HUES48 (cell line): ENCODE data around the gene ZCCHC17.
"Not testable (repeated sequence)": the region's sequence is repeated elsewhere in the genome, so short reads cannot be mapped to it uniquely, and the experiment has no call there.

Experiments
- H3K27ac ChIP-seq: one replicate; pipeline ENCODE4 v1.7.0; 2013; ENCODE audit warnings: low read depth, low read length, inconsistent platforms
- H3K27me3 ChIP-seq: 2 replicates; pipeline ENCODE4 v1.6.1; 2013; ENCODE audit warnings: mild to moderate bottlenecking, low read length; ENCODE audit not compliant: control insufficient read depth, insufficient read depth
- H3K36me3 ChIP-seq: 2 replicates; pipeline ENCODE4 v1.6.1; 2013; ENCODE audit warnings: low read length; ENCODE audit not compliant: control insufficient read depth, insufficient read depth
- H3K4me1 ChIP-seq: 2 replicates; pipeline ENCODE4 v1.6.1; 2013; ENCODE audit warnings: mild to moderate bottlenecking, low read length; ENCODE audit not compliant: control insufficient read depth, insufficient read depth
- H3K4me3 ChIP-seq: 2 replicates; pipeline ENCODE4 v1.5.1; 2013; ENCODE audit warnings: mild to moderate bottlenecking, low read depth, low read length
- H3K9ac ChIP-seq: 2 replicates; pipeline ENCODE4 v1.6.1; 2013; ENCODE audit warnings: mild to moderate bottlenecking, low read depth, low read length, moderate library complexity
- H3K9me3 ChIP-seq: 2 replicates; pipeline ENCODE4 v1.6.1; 2013; ENCODE audit warnings: low read length; ENCODE audit not compliant: control insufficient read depth, insufficient read depth

The ZCCHC17 gene

DNA sequence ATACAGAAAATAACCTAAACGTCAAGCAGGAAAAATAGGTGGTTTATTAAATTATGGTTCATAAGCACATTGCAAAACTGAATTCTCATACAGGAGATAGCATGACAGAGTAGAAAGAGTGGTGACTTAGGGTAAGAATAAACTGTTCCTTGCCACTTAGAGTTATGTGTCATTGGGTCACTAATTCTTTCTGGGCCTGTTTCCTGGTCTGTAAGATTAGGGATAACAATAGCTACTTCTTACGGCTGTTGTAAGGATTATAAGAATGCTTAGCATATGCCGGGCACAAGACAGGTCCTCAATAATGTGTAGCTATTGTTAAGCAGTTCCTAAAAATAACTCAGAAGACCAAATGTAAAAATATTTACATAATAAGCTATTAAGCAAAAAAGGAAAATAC, 24.5 kb upstream of the ZCCHC17 start:
- Histone ChIP-seq H3K9ac (no peak overlapping the region), H3K9me3 (no peaks in the 10 kb centered on the region), H3K36me3 (peaks cover 90% of the 10 kb centered on the region), H3K27me3 (no peaks in the 10 kb centered on the region), H3K4me1 (no peaks in the 10 kb centered on the region), H3K4me3 (no peak overlapping the region), H3K27ac (no peak overlapping the region)

DNA sequence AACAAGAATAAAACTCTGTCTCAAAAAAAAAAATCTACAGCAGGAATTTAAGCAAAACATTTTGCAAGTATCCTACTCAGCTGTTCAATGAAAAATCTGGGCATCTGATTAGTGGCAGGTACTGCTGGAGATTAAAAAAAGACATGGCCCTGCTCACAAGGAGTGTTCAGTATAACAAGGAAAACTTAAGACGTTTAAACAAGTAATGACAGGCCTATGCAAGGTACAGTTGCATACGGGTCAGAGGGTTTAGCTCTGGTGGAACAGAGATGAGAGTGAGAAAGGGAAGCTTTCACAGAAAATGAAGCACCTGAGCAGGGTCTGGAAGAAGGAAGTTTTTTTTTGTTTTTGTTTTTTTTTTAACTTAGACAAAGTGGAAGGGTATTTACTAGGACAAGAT, 23.2 kb upstream of the ZCCHC17 start:
- H3K36me3 ChIP-seq: peaks cover 90% of the 10 kb centered on the region
- no peaks in the 10 kb centered on the region for H3K9me3 ChIP-seq

DNA sequence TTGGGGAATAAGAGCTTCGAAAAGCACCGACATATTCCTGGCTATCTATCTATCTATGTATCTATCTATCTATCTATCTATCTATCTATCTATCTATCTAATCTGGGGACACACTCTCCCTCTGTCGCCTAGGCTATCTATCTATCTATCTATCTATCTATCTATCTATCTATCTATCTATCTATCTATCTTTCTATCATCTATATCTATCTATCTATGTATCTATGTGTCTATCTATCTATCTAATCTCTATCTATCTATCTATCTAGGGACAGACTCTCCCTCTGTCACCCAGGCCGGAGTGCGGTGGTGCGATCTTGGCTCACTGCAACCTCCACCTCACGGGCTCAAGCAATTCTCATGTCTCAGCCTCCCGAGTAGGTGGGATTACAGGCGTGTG, 14.4 kb upstream of the ZCCHC17 start:
- peaks cover 98% of the 10 kb centered on the region for H3K36me3 ChIP-seq
- H3K9ac ChIP-seq, H3K27ac ChIP-seq, H3K9me3 ChIP-seq, H3K4me3 ChIP-seq, H3K27me3 ChIP-seq, H3K4me1 ChIP-seq: not testable (repeated sequence)

More for the DNA sequence above, 23.2 kb upstream of the ZCCHC17 start:
- no peaks in the 10 kb centered on the region for H3K27me3 ChIP-seq
- no peak overlapping the region for H3K27ac ChIP-seq
- no peak overlapping the region for H3K4me3 ChIP-seq
- H3K4me1 ChIP-seq: no peaks in the 10 kb centered on the region
- H3K9ac ChIP-seq: no peak overlapping the region

DNA sequence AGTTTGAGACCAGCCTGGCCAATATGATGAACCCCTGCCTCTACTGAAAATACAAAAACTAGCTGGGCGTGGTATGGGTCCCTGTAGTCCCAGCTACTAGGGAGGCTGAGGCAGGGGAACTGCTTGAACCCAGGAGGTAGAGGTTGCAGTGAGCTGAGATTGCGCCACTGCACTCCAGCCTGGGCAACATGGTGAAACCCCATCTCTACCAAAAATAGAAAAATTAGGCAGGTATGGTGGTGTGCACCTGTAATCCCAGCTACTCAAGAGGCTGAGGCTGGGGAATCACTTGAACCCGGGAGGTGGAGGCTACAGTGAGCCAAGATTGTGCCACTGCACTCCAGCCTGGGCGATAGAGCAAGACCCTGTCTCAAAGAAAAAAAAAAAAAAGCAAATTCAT, 9.0 kb upstream of the ZCCHC17 start:
- H3K4me3 ChIP-seq, H3K4me1 ChIP-seq, H3K9ac ChIP-seq, H3K27me3 ChIP-seq, H3K9me3 ChIP-seq, H3K27ac ChIP-seq: not testable (repeated sequence)
- peaks cover 97% of the 10 kb centered on the region for H3K36me3 ChIP-seq

DNA sequence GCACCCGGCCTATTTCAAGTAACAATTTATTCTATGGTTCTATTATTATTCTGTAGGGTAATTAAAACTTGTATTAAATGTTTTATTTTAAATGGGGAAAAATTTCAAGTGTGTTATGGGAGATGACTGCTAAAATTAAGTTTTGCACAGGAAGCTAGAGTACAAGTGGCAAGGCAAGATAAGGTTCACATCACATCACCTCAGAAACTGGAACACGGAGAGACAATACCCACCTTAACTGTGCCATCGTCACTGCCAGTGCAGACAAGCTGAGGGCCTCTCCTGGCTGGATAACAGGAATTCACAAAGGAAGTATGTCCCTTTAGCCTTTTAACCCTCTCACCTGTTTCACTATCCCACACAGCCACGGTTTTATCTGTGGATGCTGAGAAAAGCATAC, 7.8 kb upstream of the ZCCHC17 start:
- Histone ChIP-seq H3K36me3 (peaks cover 96% of the 10 kb centered on the region), H3K27ac (no peak overlapping the region), H3K27me3 (no peaks in the 10 kb centered on the region), H3K9ac (no peak overlapping the region), H3K9me3 (no peaks in the 10 kb centered on the region), H3K4me3 (no peak overlapping the region), H3K4me1 (no peaks in the 10 kb centered on the region)

DNA sequence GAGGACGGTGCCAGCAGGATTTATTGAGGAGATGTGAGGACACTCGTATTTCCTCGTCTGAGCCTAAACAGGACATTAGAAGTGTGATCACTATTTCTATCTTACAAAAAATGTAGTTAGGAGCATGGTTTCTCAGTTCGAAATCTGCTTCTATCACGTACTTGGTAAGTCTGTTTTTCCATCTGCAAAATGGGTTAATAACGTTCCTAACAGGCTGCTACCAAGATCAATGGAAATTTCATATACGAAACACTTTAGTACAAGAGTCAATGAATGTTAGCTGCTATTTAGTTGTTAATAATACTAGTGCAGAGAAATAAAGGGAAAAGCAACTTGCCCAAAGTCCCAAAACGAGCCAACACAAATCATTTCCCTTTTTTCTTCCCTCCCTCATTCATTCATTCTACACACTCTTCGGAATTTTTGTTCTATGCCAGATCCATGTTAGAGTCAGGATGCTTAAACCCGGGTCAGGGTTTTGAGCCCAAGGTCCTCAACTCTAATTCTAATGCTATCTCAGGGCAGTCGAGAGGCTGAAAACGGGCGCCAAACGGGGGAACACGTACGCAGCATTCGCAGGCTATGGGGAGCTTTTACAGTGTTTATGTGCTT, 852 bp upstream of the ZCCHC17 start:
- Histone ChIP-seq H3K27ac (peak overlapping the region; percentile 92), H3K4me1 (peaks cover 4% of the 10 kb centered on the region; the same call in 1 of the 2 replicates), H3K4me3 (peak overlapping the region; percentile 97), H3K27me3 (no peaks in the 10 kb centered on the region), H3K36me3 (peaks cover 41% of the 10 kb centered on the region), H3K9ac (peak overlapping the region; percentile 97), H3K9me3 (no peaks in the 10 kb centered on the region)

DNA sequence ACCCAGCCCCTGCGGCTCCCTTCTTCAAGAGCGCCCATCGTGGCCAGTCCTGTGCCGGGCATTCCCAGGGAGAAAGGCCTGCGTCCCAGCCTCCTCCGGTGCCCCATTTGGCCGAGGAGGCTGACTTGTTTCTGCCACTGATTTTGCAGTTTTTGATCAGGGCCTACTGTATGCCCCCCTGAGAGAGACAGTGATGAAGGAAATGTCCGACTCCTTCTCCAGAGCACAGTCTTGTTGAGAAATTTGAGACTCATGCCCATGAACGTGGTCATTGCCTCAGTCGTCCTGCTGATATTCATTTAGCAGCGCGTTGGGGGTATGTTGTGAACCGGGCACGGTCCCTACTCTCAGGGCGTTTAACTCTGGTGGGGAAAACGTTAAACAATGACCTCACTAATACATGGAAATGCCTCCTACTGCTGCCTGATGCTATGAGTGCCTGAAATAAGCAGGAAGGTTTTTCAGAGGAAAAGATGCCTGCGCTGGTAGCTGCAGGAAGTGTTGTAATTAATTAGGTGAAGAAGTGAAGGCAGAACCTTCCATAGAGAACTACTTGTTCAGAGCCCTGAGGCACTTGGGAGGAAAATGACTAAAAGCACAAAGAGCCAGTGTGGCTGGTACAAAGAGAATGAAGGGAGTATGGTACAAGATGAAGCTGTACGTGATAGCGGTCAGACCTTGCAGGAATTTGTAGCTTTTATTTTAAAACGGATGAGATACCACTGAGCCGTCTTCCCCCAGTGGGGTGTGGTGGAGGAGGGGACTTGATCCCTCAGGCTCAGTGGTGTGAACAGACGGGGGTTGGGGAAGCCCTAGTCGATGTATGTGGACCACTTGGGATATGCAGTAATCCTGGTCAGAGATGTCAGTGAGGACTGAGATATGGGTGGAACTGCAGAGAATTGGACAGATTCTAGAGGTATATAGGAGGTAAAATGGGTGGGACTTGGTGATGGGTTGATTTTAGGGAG, 730 bp downstream of the ZCCHC17 start:
- peaks cover 28% of the 10 kb centered on the region for H3K36me3 ChIP-seq
- H3K27me3 ChIP-seq: no peaks in the 10 kb centered on the region

DNA sequence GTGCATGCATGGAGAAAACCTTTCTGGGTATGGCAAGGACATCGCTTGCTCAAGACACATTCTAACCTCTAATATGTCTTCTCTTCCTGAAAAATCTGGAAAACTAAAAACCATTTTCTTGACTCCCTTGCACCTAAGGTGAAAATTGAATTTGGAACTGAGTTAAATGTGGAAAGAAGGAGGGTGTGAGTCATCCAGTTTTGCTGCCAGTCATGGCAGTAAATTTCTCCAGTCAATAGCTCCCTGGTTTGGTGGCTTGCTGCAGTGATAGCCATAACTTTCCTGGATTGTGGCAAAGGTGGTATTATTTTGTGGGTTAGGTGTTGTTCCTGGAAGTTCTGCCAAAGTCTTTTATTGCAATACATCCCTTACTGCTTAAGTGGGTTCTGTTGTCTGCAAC, 2.5 kb downstream of the ZCCHC17 start:
- peaks cover 4% of the 10 kb centered on the region; the same call in 1 of the 2 replicates for H3K4me1 ChIP-seq
- no peak overlapping the region for H3K9ac ChIP-seq
- no peaks in the 10 kb centered on the region for H3K9me3 ChIP-seq
- H3K4me3 ChIP-seq: no peak overlapping the region
- H3K36me3 ChIP-seq: peaks cover 11% of the 10 kb centered on the region
- no peaks in the 10 kb centered on the region for H3K27me3 ChIP-seq
- no peak overlapping the region for H3K27ac ChIP-seq

More for the DNA sequence above, 730 bp downstream of the ZCCHC17 start:
- H3K4me1 ChIP-seq: peaks cover 4% of the 10 kb centered on the region; the same call in 1 of the 2 replicates
- peak overlapping the region; percentile 93 for H3K27ac ChIP-seq
- no peaks in the 10 kb centered on the region for H3K9me3 ChIP-seq
- H3K4me3 ChIP-seq: peak overlapping the region; percentile 97
- H3K9ac ChIP-seq: peak overlapping the region; percentile 88

DNA sequence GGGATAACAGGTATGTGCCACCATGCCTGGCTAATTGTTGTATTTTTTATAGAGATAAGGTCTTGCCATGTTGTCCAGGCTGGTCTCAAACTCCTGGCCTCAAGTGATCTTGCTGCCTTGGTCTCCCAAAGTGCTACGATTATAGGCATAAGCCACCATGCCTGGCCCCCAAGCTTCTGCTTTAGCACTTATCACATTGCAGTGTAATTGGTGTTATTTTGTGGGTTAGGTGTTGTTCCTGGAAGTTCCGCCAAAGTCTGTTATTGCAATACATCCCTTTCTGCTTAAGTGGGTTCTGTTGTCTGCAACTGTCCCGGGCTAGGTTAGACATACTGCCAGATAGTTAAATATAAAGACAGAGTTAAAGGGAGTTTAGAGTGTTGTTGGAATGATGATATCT, 3.4 kb downstream of the ZCCHC17 start:
- H3K9ac ChIP-seq: no peak overlapping the region
- H3K9me3 ChIP-seq: no peaks in the 10 kb centered on the region
- peaks cover 5% of the 10 kb centered on the region; the same call in 1 of the 2 replicates for H3K36me3 ChIP-seq
- H3K4me3 ChIP-seq: no peak overlapping the region
- peaks cover 4% of the 10 kb centered on the region; the same call in 1 of the 2 replicates for H3K4me1 ChIP-seq
- H3K27me3 ChIP-seq: no peaks in the 10 kb centered on the region
- no peak overlapping the region for H3K27ac ChIP-seq

DNA sequence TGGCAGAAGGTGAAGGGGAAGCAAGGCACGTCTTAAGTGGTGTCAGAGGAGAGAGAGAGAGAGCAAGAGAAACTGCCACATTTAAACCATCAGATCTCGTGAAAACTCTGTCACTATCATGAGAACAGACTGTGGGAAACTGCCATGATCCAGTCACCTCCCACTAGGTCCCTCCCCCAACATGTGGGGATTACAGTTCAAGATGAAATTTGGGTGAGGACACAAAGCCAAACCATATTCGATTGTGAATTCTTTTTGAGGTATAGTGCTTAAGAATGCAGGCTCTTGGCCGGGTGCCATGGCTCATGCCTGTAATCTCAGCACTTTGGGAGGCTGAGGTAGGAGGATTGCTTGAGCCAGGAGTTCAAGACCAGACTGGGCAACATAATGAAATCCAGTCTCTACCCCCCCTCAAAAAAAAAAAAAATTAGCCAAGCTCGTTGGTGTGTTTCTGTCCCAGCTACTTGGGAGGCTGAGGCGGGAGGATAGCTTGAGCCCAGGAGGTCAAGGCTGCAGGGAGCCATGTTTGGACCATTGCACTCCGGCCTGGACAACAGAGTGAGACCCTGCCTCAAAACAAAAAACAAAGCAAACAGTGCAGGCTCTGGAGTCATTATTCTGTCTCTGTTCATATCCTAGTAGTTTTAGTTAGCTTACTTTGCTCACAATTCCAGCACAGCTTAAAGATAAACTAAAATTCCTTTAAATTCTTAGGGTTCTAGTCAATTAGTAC, 6.0 kb downstream of the ZCCHC17 start:
- Histone ChIP-seq H3K27me3 (no peaks in the 10 kb centered on the region), H3K9ac (no peak overlapping the region), H3K36me3 (peaks cover 6% of the 10 kb centered on the region; the same call in 1 of the 2 replicates), H3K9me3 (no peaks in the 10 kb centered on the region), H3K4me1 (peaks cover 2% of the 10 kb centered on the region; the same call in 1 of the 2 replicates), H3K4me3 (no peak overlapping the region), H3K27ac (no peak overlapping the region)
